ENCODE results near the gene SMDT1.
"Not testable (repeated sequence)": the region's sequence is repeated elsewhere in the genome, so short reads cannot be mapped to it uniquely, and the experiment has no call there.

SMDT1 gene

DNA sequence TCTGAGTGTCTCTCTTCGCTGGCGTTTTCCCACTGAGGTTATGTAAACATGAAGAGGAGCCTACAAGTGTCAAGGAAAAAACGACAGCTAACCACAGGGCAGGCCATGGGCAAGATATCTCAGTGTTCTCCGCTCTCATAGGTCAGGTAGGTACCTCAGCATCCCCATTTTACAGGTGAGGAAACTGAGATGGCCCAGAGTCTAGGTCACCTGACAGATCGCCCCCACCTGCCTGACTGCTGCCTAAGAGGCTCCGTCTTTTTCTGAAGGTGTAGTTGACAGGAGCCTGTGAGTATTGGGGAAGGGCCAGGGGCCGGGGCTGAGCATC lies 11.9 kb downstream of the SMDT1 start:
- DNase-seq = no peak
- in situ Hi-C loops (cut with MboI; ENCODE audit: low pct_unique_long_range_greater_than_20kb, low sequenced_read_pairs) = no loop called here

- DNase-seq = no peak
- in situ Hi-C loops (cut with MboI; ENCODE audit: low pct_unique_long_range_greater_than_20kb, low sequenced_read_pairs) = no loop called here
These were observed 21.7 kb downstream of the SMDT1 start for GRCh38 chr22:42101199-42101598.

DNA sequence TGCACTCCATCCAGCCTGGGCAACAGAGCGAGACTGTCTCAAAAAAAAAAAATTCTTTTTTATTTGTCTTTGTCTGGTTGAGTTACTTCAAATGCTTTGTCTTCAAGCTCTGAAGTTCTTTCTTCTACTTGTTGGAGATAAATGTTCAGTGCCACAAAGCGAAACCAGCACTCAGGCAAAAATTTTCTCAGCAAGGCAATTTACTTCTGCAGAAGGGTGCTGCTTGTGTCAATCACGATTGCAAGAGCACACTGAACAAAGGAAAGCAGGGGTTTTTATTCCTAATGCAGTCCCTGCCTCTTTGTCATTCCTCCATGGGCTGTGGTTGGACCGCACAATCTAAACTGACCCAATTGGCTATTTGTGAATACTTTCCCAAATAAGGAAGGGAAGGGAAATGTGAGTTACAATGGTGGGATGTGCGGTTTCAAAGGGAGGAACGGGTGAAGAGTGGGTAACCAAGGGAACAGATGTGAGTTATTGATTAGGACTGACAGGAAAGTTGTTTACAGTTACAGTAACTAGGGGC lies 24.9 kb downstream of the SMDT1 start:
- in situ Hi-C loops (cut with MboI; ENCODE audit: low pct_unique_long_range_greater_than_20kb, low sequenced_read_pairs); DNase-seq: not testable (repeated sequence)

GRCh38 chr22:42108848-42109247 lies 29.3 kb downstream of the SMDT1 start:
- in situ Hi-C loops (cut with MboI; ENCODE audit: low pct_unique_long_range_greater_than_20kb, low sequenced_read_pairs) = no loop called here
- DNase-seq = no peak

- DNase-seq = no peak
- in situ Hi-C loops (cut with MboI; ENCODE audit: low pct_unique_long_range_greater_than_20kb, low sequenced_read_pairs) = no loop called here
These were observed 32.3 kb downstream of the SMDT1 start for GRCh38 chr22:42111798-42112197.

- DNase-seq; in situ Hi-C loops (cut with MboI; ENCODE audit: low pct_unique_long_range_greater_than_20kb, low sequenced_read_pairs): not testable (repeated sequence)
These were observed 33.3 kb downstream of the SMDT1 start for GRCh38 chr22:42112793-42113192.

DNA sequence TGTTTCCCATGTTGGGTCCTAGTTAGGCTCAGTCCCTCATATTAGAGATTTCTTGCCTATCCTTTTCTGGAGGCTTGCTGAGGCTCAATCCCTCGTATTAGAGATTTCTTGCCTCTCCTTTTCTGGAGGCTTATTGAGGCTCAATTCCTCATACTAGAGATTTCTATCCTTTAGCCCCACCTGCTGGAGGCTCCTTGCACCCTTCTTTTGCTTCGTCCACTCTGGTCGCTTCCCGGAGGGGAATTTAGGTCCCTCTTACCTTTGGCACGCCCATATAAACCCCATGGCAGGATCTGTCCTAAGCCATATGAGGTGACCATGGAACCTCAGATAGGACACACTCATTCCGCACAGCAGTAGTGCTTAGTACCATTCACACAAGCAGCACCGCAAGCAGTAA lies 35.2 kb downstream of the SMDT1 start:
- no peak for DNase-seq
- in situ Hi-C loops (cut with MboI; ENCODE audit: low pct_unique_long_range_greater_than_20kb, low sequenced_read_pairs) = no loop called here

GRCh38 chr22:42115420-42115830 lies 35.9 kb downstream of the SMDT1 start:
- DNase-seq = peak; percentile 74
- in situ Hi-C loops (cut with MboI; ENCODE audit: low pct_unique_long_range_greater_than_20kb, low sequenced_read_pairs) = not testable (repeated sequence)

GRCh38 chr22:42116848-42117424 lies 37.4 kb downstream of the SMDT1 start:
- in situ Hi-C loops (cut with MboI; ENCODE audit: low pct_unique_long_range_greater_than_20kb, low sequenced_read_pairs) = no loop called here
- no peak for DNase-seq

DNA sequence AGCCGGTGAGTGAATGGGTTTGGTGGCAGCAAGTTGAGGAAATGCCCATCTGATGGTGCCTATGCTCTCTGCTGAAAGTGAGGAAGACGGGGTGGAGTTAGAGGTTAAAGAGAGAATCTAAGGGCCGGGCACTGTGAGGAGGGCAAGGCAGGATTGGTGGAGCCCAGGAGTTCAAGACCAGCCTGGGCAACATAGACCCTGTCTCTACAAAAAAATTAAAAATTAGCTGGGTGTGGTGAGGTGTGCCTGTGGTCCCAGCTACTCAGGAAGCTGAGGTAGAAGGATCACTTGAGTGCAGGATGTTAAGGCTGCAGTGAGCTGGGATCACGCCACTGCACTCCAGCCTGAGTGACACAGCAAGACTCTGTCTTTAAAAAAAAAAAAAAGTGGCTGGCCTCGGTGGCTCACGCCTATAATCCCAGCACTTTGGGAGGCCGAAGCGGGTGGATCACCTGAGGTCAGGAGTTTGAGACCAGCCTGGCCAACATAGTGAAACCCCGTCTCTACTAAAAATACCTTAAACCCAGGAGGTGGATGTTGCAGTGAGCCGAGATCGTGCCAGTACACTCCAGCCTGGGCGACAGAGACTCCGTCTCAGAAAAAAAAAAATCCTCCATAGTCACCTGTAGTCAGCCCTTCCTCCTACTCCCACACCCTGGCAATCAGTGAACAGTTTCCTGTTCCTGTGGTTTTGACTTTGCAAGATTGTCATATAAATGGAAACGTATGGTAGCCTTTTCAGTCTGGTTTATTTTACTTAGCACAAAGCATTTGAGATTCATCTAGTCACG lies 40.9 kb downstream of the SMDT1 start:
- in situ Hi-C loops (cut with MboI; ENCODE audit: low pct_unique_long_range_greater_than_20kb, low sequenced_read_pairs) = not testable (repeated sequence)
- peak; percentile 79 for DNase-seq

GRCh38 chr22:42123529-42123928 lies 44.0 kb downstream of the SMDT1 start:
- in situ Hi-C loops (cut with MboI; ENCODE audit: low pct_unique_long_range_greater_than_20kb, low sequenced_read_pairs); DNase-seq: not testable (repeated sequence)

GRCh38 chr22:42127606-42128005 lies 48.1 kb downstream of the SMDT1 start:
- in situ Hi-C loops (cut with MboI; ENCODE audit: low pct_unique_long_range_greater_than_20kb, low sequenced_read_pairs) = no loop called here
- DNase-seq = no peak

- in situ Hi-C loops (cut with MboI; ENCODE audit: low pct_unique_long_range_greater_than_20kb, low sequenced_read_pairs) = not testable (repeated sequence)
These were observed 48.5 kb downstream of the SMDT1 start for GRCh38 chr22:42128007-42128406.

GRCh38 chr22:42128776-42129694 lies 49.5 kb downstream of the SMDT1 start:
- DNase-seq; in situ Hi-C loops (cut with MboI; ENCODE audit: low pct_unique_long_range_greater_than_20kb, low sequenced_read_pairs): not testable (repeated sequence)

More at GRCh38 chr22:42128007-42128406, 48.5 kb downstream of the SMDT1 start:
- DNase-seq = not testable (repeated sequence)

- in situ Hi-C loops (cut with MboI; ENCODE audit: low pct_unique_long_range_greater_than_20kb, low sequenced_read_pairs); DNase-seq: not testable (repeated sequence)
These were observed 50.7 kb downstream of the SMDT1 start for GRCh38 chr22:42130182-42130581.

GRCh38 chr22:42130639-42131431 lies 51.3 kb downstream of the SMDT1 start, which contains the start of gene CYP2D6:
CYP2D6 (minus strand) TSS chr22:42130810; CDS start chr22:42130791, 19 bp downstream.
- DNase-seq; in situ Hi-C loops (cut with MboI; ENCODE audit: low pct_unique_long_range_greater_than_20kb, low sequenced_read_pairs): not testable (repeated sequence)

GRCh38 chr22:42131562-42131961 lies 52.1 kb downstream of the SMDT1 start:
- no peak for DNase-seq
- in situ Hi-C loops (cut with MboI; ENCODE audit: low pct_unique_long_range_greater_than_20kb, low sequenced_read_pairs) = no loop called here

GRCh38 chr22:42132457-42132856 lies 53.0 kb downstream of the SMDT1 start:
- in situ Hi-C loops (cut with MboI; ENCODE audit: low pct_unique_long_range_greater_than_20kb, low sequenced_read_pairs) = no loop called here
- no peak for DNase-seq

Data from KBM-7 (cell line).